MM.1S (cell line): ENCODE measurements around the gene ZC3H7B.

ENCODE experiments used
- DNase-seq: peaks from one replicate; pipeline ENCODE4 v3.0.0-alpha.2; 2015
- H2AFZ ChIP-seq: fragments of 300-600 bp; sonication (generic); 2 replicates; pipeline ENCODE4 v1.6.0; 2016; ENCODE audit warnings: antibody characterized with exemption, low read length
- H3F3A ChIP-seq: fragments of 300-600 bp; sonication (generic); 2 replicates; pipeline ENCODE4 v1.6.1; 2016; ENCODE audit warnings: mild to moderate bottlenecking, antibody characterized with exemption, low read length, moderate library complexity, mixed read lengths; ENCODE audit not compliant: insufficient read depth
- H3K27ac ChIP-seq: fragments of 300-600 bp; sonication (generic); 2 replicates; pipeline ENCODE4 v1.5.1; 2016; ENCODE audit warnings: mild to moderate bottlenecking, low read length
- H3K27me3 ChIP-seq: fragments of 300-600 bp; sonication (generic); replicated peaks from 2 replicates; pipeline ENCODE4 v1.6.0; 2016; ENCODE audit warnings: low read length; ENCODE audit not compliant: insufficient read depth
- H3K36me3 ChIP-seq: fragments of 300-600 bp; sonication (generic); replicated peaks from 2 replicates; pipeline ENCODE4 v1.6.1; 2016; ENCODE audit warnings: mild to moderate bottlenecking, low read length, mixed read lengths; ENCODE audit not compliant: insufficient read depth
- H3K4me1 ChIP-seq: fragments of 300-600 bp; sonication (generic); 2 replicates; pipeline ENCODE4 v1.6.1; 2016; ENCODE audit warnings: low read length, mixed read lengths
- H3K4me2 ChIP-seq: fragments of 300-600 bp; sonication (generic); 2 replicates; pipeline ENCODE4 v1.6.0; 2016; ENCODE audit warnings: low read depth, low read length
- H3K4me3 ChIP-seq: fragments of 300-600 bp; sonication (generic); 2 replicates; pipeline ENCODE4 v1.5.1; 2016; ENCODE audit warnings: low read length, mixed read lengths
- H3K79me2 ChIP-seq: fragments of 300-600 bp; sonication (generic); 2 replicates; pipeline ENCODE4 v1.6.1; 2016; ENCODE audit warnings: mixed run types, low read length, mixed read lengths
- H3K9ac ChIP-seq: fragments of 300-600 bp; sonication (generic); 2 replicates; pipeline ENCODE4 v1.6.1; 2016; ENCODE audit warnings: low read length, mixed read lengths
- H3K9me2 ChIP-seq: fragments of 300-600 bp; sonication (generic); replicated peaks from 2 replicates; pipeline ENCODE4 v1.6.1; 2016; ENCODE audit warnings: mild to moderate bottlenecking, low read length, mixed read lengths; ENCODE audit not compliant: insufficient read depth
- H3K9me3 ChIP-seq: fragments of 300-600 bp; sonication (generic); replicated peaks from 2 replicates; pipeline ENCODE4 v1.6.1; 2016; ENCODE audit warnings: mild to moderate bottlenecking, low read length, mixed read lengths; ENCODE audit not compliant: insufficient read depth
- H4K20me1 ChIP-seq: fragments of 300-600 bp; sonication (generic); 2 replicates; pipeline ENCODE4 v1.6.1; 2016; ENCODE audit warnings: mild to moderate bottlenecking, low read length, moderate library complexity, mixed read lengths; ENCODE audit not compliant: insufficient read depth
- CTCF ChIP-seq: fragments of 300-600 bp; sonication (generic); IDR thresholded peaks from 2 replicates; pipeline ENCODE4 v1.5.1; 2016; ENCODE audit warnings: antibody characterized with exemption, low read length, mixed read lengths
- EZH2 ChIP-seq: fragments of 300-600 bp; sonication (generic); optimal IDR thresholded peaks from 2 replicates; pipeline ENCODE3; 2017; ENCODE audit warnings: low read depth, mild to moderate bottlenecking, antibody characterized with exemption, low read length, mixed read lengths
- EZH2phosphoT487 ChIP-seq: fragments of 300-600 bp; sonication (generic); IDR thresholded peaks from 2 replicates; pipeline ENCODE4 v1.6.1; 2018; ENCODE audit warnings: antibody characterized with exemption, low read length

ZC3H7B gene

GRCh38 chr22:41296826-41297667 lies 4.3 kb upstream of the ZC3H7B start:
- Histone ChIP-seq H3K4me3 (no peak overlapping the region), H3K9me3 (no peaks in the 10 kb centered on the region), H4K20me1 (no peaks in the 10 kb centered on the region), H3K9ac (no peak overlapping the region), H3K9me2 (no peaks in the 10 kb centered on the region), H3F3A (peaks cover 5% of the 10 kb centered on the region; the same call in 1 of the 2 replicates), H3K36me3 (no peaks in the 10 kb centered on the region), H3K27ac (no peak overlapping the region), H2AFZ (no peak overlapping the region), H3K27me3 (no peaks in the 10 kb centered on the region), H3K79me2 (peaks cover 14% of the 10 kb centered on the region), H3K4me1 (peaks cover 4% of the 10 kb centered on the region), H3K4me2 (no peak overlapping the region)
- DNase-seq, result no peak
- TF ChIP-seq EZH2phosphoT487 (no peak), CTCF (no peak), EZH2 (no peak)

- Histone ChIP-seq H3K27ac (no peak overlapping the region), H2AFZ (peak overlapping the region; percentile 97), H3K9ac (peak overlapping the region; percentile 98; the same call in 1 of the 2 replicates), H3K27me3 (no peaks in the 10 kb centered on the region), H3K4me1 (peaks cover 13% of the 10 kb centered on the region), H3K9me3 (no peaks in the 10 kb centered on the region), H4K20me1 (no peaks in the 10 kb centered on the region), H3K9me2 (no peaks in the 10 kb centered on the region), H3K4me3 (peak overlapping the region; percentile 97), H3K4me2 (peak overlapping the region; percentile 100), H3K79me2 (peaks cover 48% of the 10 kb centered on the region), H3K36me3 (no peaks in the 10 kb centered on the region), H3F3A (peaks cover 5% of the 10 kb centered on the region; the same call in 1 of the 2 replicates)
- TF ChIP-seq EZH2phosphoT487 (no peak), CTCF (no peak), EZH2 (no peak)
- DNase-seq, result no peak
Measured at GRCh38 chr22:41300661-41301060, 664 bp upstream of the ZC3H7B start.

GRCh38 chr22:41302021-41302767 lies 869 bp downstream of the ZC3H7B start:
- no peaks in the 10 kb centered on the region for H4K20me1 ChIP-seq
- H3F3A ChIP-seq, result peaks cover 5% of the 10 kb centered on the region; the same call in 1 of the 2 replicates
- H3K4me1 ChIP-seq, result peaks cover 13% of the 10 kb centered on the region
- H3K27ac ChIP-seq, result no peak overlapping the region; the same call in 1 of the 2 replicates
- peak overlapping the region; percentile 98 for H3K9ac ChIP-seq
- H3K79me2 ChIP-seq, result peaks cover 64% of the 10 kb centered on the region
- no peaks in the 10 kb centered on the region for H3K9me2 ChIP-seq
- H3K4me2 ChIP-seq, result peak overlapping the region; percentile 54
- no peak for DNase-seq
- H3K4me3 ChIP-seq, result peak overlapping the region; percentile 97
- no peak for TF ChIP-seq EZH2phosphoT487
- no peak for TF ChIP-seq CTCF
- TF ChIP-seq EZH2, result no peak
- H3K9me3 ChIP-seq, result no peaks in the 10 kb centered on the region
- H3K36me3 ChIP-seq, result peaks cover under 1% of the 10 kb centered on the region; the same call in 1 of the 2 replicates
- peak overlapping the region; percentile 72 for H2AFZ ChIP-seq
- H3K27me3 ChIP-seq, result no peaks in the 10 kb centered on the region
